GM23338 (cell line): ENCODE measurements around the gene GAS6.

Experiments used
- CREB1 ChIP-seq: fragments of 250-450 bp; sonication (Bioruptor Pico); IDR thresholded peaks from 2 replicates; pipeline ENCODE4 v1.5.0; 2020; ENCODE audit warnings: low read depth, mild to moderate bottlenecking, moderate library complexity
- CTCF ChIP-seq, 2 experiments: fragments of 200-600 bp in 1 of 2; sonication (generic) in 1 of 2; conservative IDR thresholded peaks; 2 replicates each; pipeline versions ENCODE4 v1.5.1 to v1.6.1; 2016 to 2017; ENCODE audit warnings: antibody characterized with exemption in 2 of 2, low read depth in 2 of 2, mild to moderate bottlenecking in 2 of 2, moderate library complexity in 1 of 2
- EZH2 ChIP-seq: fragments of 200-600 bp; sonication (generic); IDR thresholded peaks from one replicate; pipeline ENCODE4 v1.8.0; 2017; ENCODE audit warnings: antibody characterized with exemption, mild to moderate bottlenecking, low read depth; ENCODE audit not compliant: unreplicated experiment
- EZH2phosphoT487 ChIP-seq: fragments of 200-600 bp; sonication (generic); IDR thresholded peaks from one replicate; pipeline ENCODE4 v1.8.1; 2018; ENCODE audit warnings: antibody characterized with exemption; ENCODE audit not compliant: unreplicated experiment
- JUNB ChIP-seq: IDR thresholded peaks from one replicate; pipeline ENCODE4 v1.6.1; 2016; ENCODE audit warnings: antibody characterized with exemption; ENCODE audit not compliant: unreplicated experiment
- NANOG ChIP-seq: IDR thresholded peaks from 2 replicates; pipeline ENCODE4 v1.6.1; 2016; ENCODE audit warnings: antibody characterized with exemption, borderline replicate concordance
- POLR2AphosphoS5 ChIP-seq: IDR thresholded peaks from 2 replicates; pipeline ENCODE4 v1.6.1; 2016; ENCODE audit warnings: antibody characterized with exemption, low read depth
- STAT1 ChIP-seq: IDR thresholded peaks from one replicate; pipeline ENCODE4 v1.6.1; 2016; ENCODE audit warnings: antibody characterized with exemption; ENCODE audit not compliant: unreplicated experiment
- ZNF114 ChIP-seq: fragments of 250-450 bp; sonication (Bioruptor Pico); IDR thresholded peaks from 2 replicates; pipeline ENCODE4 v1.5.0; 2020; ENCODE audit warnings: mild to moderate bottlenecking, moderate library complexity
- ZNF331 ChIP-seq: fragments of 250-450 bp; sonication (Bioruptor Pico); IDR thresholded peaks from 2 replicates; pipeline ENCODE4 v1.5.0; 2020; ENCODE audit warnings: low read depth, mild to moderate bottlenecking, moderate library complexity
- ZNF462 ChIP-seq: fragments of 250-450 bp; sonication (Bioruptor Pico); IDR thresholded peaks from 2 replicates; pipeline ENCODE4 v1.5.0; 2020; ENCODE audit warnings: mild to moderate bottlenecking, moderate library complexity
- TF ChIP-seq, protein P1 (sequence below): IDR thresholded peaks from 2 replicates; pipeline ENCODE4 v1.6.1; 2016; ENCODE audit warnings: antibody characterized with exemption
- TF ChIP-seq, protein P2 (sequence below): IDR thresholded peaks from one replicate; pipeline ENCODE4 v1.6.1; 2018; ENCODE audit warnings: antibody characterized with exemption; ENCODE audit not compliant: unreplicated experiment

- TF ChIP-seq EZH2phosphoT487 (no peak), CTCF (conservative IDR thresholded peaks at IDR 0.05; ENCODE audit: low read depth in 2 of 2) (no peak), CREB1 (no peak), EZH2 (no peak), POLR2AphosphoS5 (no peak), NANOG (no peak), STAT1 (no peak), JUNB (no peak), ZNF114 (no peak), ZNF331 (no peak), ZNF462 (CRISPR knock-in tag) (no peak)
- TF ChIP-seq, protein P1, sequence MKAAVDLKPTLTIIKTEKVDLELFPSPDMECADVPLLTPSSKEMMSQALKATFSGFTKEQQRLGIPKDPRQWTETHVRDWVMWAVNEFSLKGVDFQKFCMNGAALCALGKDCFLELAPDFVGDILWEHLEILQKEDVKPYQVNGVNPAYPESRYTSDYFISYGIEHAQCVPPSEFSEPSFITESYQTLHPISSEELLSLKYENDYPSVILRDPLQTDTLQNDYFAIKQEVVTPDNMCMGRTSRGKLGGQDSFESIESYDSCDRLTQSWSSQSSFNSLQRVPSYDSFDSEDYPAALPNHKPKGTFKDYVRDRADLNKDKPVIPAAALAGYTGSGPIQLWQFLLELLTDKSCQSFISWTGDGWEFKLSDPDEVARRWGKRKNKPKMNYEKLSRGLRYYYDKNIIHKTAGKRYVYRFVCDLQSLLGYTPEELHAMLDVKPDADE, result no peak
- TF ChIP-seq, protein P2, sequence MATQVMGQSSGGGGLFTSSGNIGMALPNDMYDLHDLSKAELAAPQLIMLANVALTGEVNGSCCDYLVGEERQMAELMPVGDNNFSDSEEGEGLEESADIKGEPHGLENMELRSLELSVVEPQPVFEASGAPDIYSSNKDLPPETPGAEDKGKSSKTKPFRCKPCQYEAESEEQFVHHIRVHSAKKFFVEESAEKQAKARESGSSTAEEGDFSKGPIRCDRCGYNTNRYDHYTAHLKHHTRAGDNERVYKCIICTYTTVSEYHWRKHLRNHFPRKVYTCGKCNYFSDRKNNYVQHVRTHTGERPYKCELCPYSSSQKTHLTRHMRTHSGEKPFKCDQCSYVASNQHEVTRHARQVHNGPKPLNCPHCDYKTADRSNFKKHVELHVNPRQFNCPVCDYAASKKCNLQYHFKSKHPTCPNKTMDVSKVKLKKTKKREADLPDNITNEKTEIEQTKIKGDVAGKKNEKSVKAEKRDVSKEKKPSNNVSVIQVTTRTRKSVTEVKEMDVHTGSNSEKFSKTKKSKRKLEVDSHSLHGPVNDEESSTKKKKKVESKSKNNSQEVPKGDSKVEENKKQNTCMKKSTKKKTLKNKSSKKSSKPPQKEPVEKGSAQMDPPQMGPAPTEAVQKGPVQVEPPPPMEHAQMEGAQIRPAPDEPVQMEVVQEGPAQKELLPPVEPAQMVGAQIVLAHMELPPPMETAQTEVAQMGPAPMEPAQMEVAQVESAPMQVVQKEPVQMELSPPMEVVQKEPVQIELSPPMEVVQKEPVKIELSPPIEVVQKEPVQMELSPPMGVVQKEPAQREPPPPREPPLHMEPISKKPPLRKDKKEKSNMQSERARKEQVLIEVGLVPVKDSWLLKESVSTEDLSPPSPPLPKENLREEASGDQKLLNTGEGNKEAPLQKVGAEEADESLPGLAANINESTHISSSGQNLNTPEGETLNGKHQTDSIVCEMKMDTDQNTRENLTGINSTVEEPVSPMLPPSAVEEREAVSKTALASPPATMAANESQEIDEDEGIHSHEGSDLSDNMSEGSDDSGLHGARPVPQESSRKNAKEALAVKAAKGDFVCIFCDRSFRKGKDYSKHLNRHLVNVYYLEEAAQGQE, result no peak
Measured at GRCh38 chr13:113810640-113811039, 53.2 kb downstream of the GAS6 start.
